Ureter (tissue), 1 donor: ENCODE data around the gene RAB4A. TPM values are rescaled to one million over a fixed set of nuclear protein-coding genes. Genes with fewer than 3 reads are reported as not detected.

Experiments
- DNase-seq: peaks from one replicate; pipeline ENCODE4 v3.0.0-alpha.2; 2020; ENCODE audit warnings: low spot score
- total RNA-seq: library from RNA; stranded (reverse); gene quantifications from one replicate; pipeline ENCODE4 v1.2.4, GENCODE V29; 2023
- donor health status: DM: yes; HTN: yes; CAD: no.

RAB4A gene
- total RNA-seq, 1 donor from 2014 or later: 68.7 TPM

DNA sequence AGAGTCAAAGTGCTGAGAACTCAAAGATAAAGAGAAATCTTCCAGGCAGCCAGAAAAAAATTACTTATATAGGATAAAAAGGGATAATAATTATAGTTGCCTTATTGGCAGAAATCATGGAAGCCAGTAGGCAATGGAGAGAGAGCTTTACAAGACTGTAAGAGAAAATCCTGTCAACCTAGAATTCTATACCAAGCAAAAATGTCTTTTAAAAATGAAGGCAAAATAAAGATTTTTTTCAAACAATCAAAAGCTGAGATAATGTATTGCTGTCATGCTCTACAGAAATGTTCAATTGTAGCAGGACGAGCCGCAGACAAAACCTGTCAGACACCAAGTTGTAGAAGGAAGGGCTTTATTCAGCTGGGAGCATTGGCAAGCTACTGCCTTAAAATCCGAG, 26.8 kb upstream of the RAB4A start:
- no peak for DNase-seq

DNA sequence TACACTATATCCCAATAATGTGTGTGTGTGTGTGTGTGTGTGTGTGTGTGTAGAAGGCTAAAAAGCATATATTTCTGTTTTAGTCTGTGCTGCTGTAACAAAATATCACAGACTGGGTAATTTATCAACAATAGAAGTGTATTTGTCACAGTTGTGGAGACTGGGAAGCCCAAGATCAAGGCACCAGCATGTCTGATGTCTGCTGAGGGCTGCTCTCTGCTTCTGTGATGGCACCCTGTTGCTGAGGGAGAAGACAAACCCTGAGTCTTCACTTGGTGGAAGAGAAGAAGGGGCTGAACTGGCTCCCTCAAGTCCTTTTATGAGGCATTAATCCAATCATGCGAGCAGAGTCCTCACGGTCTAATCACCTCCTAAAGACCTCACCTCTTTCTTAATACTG, 23.0 kb upstream of the RAB4A start:
- no peak for DNase-seq

DNA sequence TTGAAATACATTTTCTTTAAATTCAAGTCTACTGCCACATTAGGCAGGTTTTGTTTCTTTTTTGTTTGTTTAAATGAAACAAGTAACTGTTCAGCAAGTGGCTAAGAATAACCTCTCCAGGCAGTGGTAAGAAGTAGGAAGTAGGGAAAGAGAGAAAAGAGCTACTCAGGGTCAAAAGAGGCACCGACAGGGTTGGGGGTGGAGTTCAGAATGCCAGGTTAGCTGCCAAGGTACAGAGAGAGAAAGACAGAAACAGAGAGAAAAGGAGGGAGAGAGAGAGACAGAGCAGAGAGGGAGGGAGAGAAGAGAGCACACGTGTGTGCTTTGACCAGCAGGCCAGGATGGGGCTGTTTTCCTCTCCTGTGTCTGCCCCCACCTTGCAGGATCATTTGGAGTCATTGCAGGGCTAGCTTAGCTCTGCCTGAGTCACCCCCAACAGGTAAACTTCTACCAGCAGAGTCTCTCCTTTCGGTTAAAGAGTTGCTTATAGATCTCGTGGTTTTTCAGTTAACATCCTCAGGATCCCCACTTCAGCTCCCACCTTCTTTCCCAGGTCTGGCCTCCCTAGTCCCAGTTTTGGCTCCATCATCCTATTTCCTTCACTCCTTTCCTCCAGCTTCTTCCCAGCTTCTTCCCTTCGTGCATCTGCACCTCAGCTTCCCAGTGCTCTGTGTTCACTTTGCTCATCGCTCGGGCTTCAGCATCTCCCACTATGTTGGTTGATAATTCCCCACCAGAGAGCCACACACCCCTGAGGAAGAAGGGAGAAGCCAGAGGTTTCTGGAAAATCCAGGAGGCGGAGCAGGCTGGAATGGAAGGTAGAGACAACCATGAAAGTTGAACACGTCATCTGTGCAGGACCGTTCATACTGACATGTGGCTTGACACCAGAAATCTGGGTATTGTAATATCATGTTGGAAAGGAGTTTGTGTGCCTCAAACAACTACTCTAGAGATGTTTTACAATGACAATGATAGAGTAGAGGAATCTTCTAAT, 21.8 kb upstream of the RAB4A start:
- no peak for DNase-seq

DNA sequence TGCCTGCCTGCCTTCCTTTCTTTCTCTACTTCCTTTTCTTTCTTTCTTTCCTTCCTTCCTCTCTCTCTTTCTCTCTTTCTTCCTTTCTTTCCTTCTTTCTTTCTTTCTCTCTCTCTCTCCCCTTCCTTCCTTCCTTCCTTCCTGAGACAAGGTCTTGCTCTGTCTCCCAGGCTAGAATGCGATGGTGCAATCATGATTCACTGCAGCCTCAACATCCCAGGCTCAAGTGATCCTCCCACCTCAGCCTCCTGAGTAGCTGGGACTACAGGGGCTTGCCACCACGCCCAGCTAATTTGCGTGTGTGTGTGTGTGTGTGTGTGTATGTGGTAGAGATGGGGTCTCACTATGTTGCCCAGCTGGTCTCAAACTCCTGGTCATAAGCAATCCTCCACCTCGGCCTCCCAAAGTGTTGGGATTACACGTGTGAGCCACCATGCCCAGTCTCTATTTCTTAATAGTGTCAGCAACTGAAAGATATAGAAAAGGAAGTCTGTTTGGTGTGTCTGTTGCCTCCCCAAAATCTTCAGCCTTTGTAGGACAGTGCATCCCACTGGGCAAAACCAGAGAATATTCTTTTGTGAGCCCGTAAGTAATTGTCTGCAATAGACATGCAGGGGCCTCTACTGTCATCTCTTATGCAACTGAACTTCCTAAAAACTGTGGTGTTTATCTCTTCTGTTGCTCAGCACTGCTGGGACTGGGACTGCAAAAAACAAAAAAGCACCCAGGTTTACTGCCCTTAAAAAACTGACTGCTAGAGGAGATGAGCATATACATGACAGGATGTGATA, 20.9 kb upstream of the RAB4A start:
- no peak for DNase-seq

DNA sequence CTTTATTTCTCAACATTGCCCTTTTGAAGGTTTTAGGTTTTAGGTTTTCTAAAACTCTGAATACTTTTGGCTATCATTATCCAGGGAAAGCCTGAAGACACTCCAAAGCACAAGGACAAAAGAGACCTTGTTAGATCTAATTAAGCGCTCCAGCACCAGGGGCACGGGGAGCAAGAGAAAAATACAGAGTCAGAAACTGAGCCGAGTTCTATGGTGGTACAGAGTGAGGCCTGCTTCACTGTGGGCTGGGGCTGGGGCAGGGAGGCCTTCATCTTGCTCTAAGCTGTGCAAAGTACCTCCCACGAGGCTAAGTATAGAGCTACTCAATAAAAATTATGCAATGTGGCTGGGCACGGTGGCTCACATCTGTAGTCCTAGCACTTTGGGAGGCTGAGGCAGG, 19.7 kb upstream of the RAB4A start:
- DNase-seq: no peak

DNA sequence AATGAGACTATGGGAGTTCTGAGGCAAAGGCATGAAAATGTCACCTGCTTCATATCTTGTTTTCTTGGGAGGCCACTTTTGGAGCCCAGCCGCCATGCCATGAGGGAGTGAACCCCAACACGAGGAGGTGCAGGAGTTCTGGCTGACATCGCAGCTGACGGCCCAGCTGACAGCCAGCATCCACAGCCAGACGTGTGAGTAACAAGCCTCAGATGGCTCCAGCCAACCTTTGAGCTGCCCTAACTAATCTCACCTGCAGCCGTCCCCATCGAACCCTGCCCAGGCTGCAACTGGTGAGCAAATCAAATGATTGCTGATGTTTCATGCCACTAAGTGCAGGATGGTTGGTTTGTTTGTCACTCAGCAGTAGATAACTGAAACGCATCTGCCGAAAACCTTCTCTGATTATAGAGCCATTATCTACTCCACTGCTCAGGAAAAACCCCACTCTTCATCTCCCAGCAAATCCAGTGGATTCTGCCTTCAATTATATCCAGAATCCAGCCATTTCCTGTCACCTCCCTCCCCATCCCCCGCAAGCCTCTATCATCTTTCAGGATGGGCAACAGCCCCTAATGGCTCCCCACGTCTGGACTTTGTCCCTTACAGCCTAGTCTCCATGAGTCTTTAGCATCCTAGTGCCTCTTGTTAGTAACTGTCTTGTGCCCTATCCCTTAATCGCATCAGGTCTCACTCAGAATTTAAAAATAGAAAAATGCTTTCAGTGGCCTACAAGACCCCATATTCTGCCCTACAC, 18.5 kb upstream of the RAB4A start:
- no peak for DNase-seq

DNA sequence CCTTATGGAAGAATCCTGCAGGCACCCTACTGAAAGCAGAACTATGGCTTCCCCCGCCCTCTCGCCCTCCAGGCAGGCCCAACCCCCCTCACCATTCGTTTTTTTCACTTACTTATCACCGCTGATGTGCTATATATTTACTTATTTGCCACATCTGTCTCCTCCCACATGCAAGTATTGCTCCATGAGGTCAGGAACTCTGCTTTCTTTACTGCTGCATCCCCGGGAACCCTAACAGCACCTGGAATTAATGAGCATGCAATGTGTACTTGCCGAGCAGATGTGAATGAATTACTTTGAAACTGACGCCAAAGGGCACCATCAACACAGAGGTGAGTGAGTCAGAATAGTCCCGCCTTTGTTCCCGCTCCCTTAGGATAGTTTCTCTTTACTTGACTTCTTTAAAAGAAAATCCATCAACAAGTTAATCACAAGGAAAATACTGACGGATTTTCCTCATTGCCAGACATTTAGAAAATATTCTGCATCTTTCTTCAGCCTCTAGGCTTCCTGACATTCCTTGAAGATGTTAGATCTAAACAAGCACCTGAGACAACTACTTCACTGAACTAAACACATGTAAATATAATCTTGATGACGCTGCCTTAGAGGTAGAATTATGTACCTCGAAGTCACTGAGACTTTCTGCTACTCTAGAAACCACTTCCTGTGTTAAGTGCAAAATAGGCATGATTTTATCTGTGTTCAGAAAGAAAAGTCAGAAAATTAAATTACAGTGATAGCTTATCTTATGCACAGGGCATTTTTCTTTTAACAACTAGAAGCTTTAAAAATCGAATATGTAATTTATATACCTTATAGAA, 17.5 kb upstream of the RAB4A start:
- no peak for DNase-seq

DNA sequence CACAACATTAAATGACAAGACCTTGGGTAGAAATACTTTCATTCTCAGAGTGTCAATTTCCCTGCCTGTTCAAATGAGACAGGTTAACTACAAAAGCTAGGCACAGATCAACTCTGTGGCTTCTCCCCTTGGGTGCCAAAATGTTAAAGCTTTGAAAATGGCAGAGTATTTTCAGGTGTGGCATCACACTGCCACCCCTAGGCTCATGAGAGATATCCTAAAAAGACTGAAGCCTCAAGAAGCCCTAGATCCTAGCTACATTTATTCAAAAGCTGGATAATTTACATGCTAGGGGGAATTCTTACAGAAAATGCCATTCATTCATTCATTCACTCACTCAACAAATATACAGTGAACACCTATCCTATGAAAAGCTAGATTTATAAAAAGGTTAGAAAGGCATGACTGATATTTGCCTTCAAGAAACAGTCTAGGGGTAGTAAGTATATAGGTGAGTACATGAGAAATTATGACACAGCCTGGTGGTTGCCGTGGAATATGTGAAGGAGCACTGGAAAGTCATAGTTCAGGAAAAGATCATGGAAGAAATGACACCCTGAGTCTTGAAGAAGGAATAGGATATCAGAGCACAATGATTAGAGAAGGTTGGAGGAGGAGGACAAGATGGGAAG, 15.9 kb upstream of the RAB4A start:
- no peak for DNase-seq

DNA sequence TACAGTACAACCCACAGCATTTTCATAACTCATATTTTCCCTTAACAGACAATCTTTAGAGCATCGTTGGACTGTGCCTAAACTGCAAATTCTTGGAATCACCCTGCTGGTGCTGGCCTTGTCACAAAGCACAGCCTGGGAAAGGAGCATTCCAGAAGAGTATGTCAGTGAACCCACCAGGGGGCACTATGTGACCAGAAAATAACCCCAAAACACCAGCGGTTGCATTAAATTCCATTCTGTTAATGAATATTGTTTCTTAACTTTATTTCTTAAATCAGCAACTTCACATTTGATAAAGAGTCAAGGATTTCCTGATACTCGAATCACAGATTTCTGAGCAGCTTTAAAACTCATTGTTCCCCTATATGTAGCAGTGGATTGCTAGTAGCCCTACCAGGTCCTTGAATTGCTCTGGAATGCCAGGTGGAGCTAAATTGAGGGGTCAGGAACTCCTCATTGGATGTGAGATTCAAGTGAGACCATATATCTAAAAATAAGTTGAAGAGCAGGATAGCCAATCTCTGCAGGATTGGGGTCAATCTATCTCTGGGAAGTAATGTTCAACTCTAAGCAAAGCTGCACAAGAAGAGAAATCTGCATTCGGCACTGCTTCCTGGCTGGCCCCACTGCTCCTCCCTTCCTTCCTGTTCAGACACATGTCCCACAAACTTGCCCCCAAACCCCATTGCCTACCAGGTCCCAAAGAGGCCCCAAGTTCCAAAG, 12.7 kb upstream of the RAB4A start:
- peak; percentile 69 for DNase-seq

DNA sequence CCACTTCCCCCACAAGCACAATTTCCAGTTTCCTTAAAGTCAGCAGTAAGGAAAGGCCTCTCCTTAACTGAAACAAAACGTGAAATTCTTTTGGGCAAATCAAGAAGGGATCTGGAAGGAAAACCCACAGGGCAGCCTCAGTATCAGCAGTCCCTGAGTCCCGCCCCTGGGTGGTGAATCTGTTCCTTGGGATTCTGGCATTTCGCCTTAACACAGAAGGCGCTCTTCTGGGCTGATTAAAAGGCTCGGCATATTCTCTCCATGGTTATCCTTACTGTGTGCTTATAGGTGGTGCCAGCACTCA, 12.2 kb upstream of the RAB4A start:
- DNase-seq: no peak

DNA sequence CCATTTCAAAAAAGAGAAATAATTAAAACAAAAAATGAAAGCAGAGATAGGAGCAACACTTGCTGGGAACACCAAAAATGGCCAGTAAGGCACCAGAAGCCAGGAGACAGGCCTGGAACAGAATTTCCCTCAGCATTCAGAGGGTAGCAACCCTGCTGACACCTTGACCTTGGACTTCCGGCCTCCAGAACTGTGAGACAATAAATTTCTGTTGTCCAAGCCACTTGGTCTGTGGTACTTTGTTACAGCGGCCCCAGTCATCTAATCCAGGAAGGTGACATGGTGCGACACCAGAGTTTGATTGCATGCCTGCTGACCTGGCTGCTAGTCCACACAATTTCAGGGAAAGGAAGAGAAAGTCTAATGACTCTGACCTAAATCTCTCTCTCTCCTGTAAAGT, 10.6 kb upstream of the RAB4A start:
- no peak for DNase-seq

DNA sequence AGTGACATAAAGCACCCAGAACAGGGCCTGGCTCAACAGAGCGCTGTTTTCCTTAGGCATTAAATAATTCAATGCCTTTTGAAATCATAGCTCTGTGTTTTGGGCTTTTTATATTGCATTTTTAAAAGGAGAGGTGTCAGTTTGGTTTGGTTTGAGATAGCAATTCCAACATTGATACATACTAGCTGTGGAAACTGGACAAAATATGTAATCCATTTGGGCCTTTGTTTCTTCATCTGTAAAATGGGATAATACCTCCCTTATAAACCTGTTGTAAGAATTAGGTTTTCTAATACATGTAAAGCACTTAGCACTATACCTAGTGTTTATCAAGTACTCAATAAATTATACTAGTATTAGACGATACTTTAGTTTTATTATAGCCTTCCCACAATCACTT, 8.7 kb upstream of the RAB4A start:
- DNase-seq: no peak

DNA sequence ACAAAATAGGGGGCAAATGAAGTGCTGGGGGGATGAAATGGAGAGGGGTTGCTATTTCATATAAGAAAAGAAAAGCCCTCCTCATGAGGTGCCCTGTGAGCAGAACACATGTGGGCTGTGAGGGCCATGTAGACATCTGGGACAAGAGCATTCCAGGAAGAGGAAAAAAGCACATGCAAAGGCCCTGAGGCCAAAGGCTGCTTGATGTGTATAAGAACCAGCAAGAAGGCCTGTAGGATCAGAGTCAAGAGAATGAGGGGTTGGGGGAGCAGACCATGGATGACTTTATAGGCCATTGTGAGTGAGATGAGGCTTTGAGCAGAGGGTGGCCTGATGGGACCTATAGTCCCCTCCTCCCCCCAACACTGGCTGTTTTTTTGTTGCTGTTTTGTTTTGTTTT, 7.7 kb upstream of the RAB4A start:
- DNase-seq: no peak

DNA sequence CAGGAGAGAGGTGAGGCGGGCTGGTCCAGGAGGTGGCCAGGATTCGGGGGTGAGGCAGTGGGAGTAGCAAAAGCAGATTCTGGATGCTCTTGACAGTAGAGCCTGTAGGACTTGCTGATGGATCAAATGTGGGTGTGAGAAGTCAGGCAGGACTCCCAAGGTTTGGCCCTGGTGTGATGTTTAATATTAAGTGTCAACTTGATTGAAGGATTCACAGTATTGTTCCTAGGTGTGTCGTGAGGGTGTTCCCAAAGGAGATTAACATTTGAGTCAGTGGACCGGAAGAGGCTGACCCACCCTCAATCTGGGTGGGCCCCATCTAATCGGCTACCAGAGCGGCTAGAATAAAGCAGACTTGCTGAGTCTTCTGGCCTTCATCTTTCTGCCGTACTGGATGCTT, 6.8 kb upstream of the RAB4A start:
- no peak for DNase-seq

DNA sequence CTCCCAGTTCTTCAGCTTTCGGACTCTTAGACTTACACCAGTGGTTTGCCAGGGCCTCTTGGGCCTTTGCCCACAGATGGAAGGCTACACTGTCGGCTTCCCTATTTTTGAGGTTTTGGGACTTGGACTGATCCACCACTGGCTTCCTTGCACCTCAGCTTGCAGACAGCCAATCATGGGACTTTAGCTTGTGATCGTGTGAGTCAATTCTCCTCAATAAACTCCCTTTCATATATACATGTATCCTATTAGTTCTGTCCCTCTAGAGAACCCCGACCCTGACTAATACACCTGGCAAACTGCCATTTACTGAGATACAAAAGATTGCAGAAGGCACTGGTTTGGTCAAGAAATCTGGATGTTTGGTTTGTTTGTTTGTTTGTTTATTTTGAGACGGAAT, 6.4 kb upstream of the RAB4A start:
- no peak for DNase-seq

DNA sequence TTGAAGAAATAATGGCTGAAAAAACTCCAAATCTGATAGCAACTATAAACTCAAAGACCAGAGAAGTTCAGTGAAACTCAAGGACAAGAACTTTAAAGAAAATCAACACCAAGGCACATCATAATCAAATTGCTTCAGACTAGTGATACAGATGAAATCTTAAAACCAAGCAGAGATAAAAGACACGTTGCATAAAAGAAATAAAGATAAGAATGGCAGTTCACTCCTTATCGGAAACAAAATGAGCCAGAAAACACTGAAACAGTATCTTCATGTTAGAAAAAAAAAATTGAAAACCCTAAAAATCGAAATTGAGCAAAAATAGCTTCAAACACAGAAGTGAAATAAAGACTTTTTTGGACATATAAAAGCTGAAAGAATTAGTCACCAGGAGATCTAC, 4.6 kb upstream of the RAB4A start:
- no peak for DNase-seq

DNA sequence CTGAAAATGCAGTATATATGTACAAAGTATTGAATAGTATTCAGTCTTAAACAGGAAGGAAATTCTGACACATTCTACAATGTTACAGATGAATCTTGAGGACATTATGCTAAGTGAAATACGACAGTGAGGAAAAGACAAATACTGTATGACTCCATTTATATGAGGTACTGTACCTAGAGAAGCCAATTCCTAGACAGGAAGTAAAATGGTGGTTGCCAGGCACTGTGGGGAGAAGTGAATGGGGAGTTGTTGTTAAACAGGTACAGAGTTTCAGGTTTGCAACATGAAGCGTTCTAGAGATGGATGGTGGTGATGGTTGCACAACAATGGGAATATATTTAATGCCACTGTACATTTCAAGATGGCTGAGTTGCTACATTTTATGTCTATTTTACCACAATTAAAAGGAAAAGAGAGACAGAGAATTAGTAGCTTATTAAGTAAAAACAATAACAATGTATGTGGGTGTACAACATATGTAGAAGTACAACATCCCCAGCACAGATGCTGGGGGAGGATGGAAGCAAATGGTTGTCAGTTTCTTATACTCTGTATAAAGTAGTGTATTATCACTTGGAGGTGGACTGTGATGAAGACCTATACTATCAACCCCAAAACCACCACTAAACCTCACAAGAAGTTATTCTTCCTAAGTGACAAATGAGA, 3.9 kb upstream of the RAB4A start:
- no peak for DNase-seq

DNA sequence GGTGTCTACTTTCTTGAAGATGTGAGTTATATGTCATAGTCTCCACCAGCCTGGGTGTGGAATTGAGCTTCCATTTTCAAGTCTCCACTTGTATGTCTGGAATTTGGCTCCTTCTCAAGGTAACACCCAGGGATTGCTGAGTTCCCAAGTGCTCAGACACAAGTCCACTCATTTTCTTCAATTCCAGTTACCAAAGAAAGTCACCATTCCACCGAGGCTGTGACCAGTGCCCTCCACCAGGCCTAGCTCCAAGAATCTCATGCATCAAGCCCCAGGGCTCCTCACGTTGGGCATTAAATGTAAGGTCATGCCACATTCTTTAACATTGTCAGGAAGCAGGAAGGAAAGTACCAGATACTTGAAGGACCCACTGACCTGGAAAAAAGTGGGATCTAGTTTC, 2.4 kb upstream of the RAB4A start:
- no peak for DNase-seq

DNA sequence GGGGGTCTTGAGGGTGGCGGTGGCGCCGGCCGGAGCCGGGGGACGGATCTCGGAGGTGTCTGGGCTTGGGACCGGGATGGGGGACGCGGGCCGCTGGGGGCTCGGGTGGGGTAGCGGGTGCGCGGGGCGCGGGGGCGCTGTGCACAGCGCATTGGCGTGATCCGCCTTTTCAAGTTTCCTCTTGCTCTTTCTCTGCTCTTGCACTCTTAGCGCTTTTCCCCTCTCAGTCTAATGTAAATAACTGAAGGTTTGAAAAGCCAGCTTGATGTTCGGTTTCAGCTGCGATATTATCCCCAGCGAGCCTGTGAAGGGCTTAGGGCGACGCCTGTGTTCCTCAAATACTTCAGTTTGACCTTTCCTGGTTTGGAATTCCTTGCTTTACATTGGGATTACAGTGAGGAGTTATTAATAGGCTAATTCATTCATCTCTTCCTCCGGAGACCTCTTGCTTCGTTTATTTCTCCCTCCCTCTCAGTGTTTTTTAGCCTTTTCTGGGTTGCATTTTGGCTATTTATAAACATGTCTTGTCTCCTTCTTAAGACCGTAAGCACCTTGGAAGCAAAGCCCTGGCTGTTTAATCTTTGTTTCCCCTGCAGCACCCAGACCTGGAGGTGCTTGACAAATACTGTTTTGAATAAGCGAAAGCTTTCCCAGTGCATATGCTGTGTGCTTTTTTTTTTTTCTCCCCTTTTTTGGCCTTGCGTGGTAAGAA, 693 bp downstream of the RAB4A start:
- no peak for DNase-seq
